ENCODE results near the gene HNRNPA3. TPM values are rescaled to one million over a fixed set of nuclear protein-coding genes. Genes with fewer than 3 reads are reported as not detected.

The HNRNPA3 gene
- total RNA-seq = 47.5 and 49.4 TPM in 2 replicates

- H3K36me3 ChIP-seq (ENCODE audit: control insufficient read depth, insufficient read depth, low read length) = peaks cover under 1% of the 10 kb centered on the region
- TF ChIP-seq CTCF (IDR thresholded peaks at IDR 0.05; ENCODE audit: insufficient read depth, low read length, poor library complexity, severe bottlenecking) = peak; percentile 9
- H3K4me3 ChIP-seq (ENCODE audit: low read depth, low read length) = peak within 1 kb of the TSS; percentile 70
- peak; percentile 91 for DNase-seq (ENCODE audit: low read depth)
- no peaks in the 10 kb centered on the region for H3K27me3 ChIP-seq (ENCODE audit: control insufficient read depth, insufficient read depth, low read length)
Measured at GRCh38 chr2:177212106-177212890, at the start of gene HNRNPA3. Gene HNRNPA3 (plus strand): TSS chr2:177212794. CDS start chr2:177212800, 6 bp downstream.

GRCh38 chr2:177164131-177164530, 48.5 kb upstream of the HNRNPA3 start:
- DNase-seq (ENCODE audit: low read depth) = no peak
- Histone ChIP-seq H3K4me3 (ENCODE audit: low read depth, low read length) (no peak overlapping the region), H3K27me3 (ENCODE audit: control insufficient read depth, insufficient read depth, low read length) (no peaks in the 10 kb centered on the region), H3K36me3 (ENCODE audit: control insufficient read depth, insufficient read depth, low read length) (no peaks in the 10 kb centered on the region)
- TF ChIP-seq CTCF (IDR thresholded peaks at IDR 0.05; ENCODE audit: insufficient read depth, low read length, poor library complexity, severe bottlenecking) = no peak

- peak; percentile 100 for TF ChIP-seq CTCF (IDR thresholded peaks at IDR 0.05; ENCODE audit: insufficient read depth, low read length, poor library complexity, severe bottlenecking)
- no peak overlapping the region for H3K4me3 ChIP-seq (ENCODE audit: low read depth, low read length)
- no peak for DNase-seq (ENCODE audit: low read depth)
- H3K27me3 ChIP-seq (ENCODE audit: control insufficient read depth, insufficient read depth, low read length) = no peaks in the 10 kb centered on the region
- H3K36me3 ChIP-seq (ENCODE audit: control insufficient read depth, insufficient read depth, low read length) = no peaks in the 10 kb centered on the region
Measured at GRCh38 chr2:177164584-177165052, 48.0 kb upstream of the HNRNPA3 start.

GRCh38 chr2:177165061-177165583, 47.5 kb upstream of the HNRNPA3 start:
- DNase-seq (ENCODE audit: low read depth) = no peak
- H3K4me3 ChIP-seq (ENCODE audit: low read depth, low read length) = no peak overlapping the region
- H3K27me3 ChIP-seq (ENCODE audit: control insufficient read depth, insufficient read depth, low read length) = no peaks in the 10 kb centered on the region
- TF ChIP-seq CTCF (IDR thresholded peaks at IDR 0.05; ENCODE audit: insufficient read depth, low read length, poor library complexity, severe bottlenecking) = no peak
- no peaks in the 10 kb centered on the region for H3K36me3 ChIP-seq (ENCODE audit: control insufficient read depth, insufficient read depth, low read length)

- H3K27me3 ChIP-seq (ENCODE audit: control insufficient read depth, insufficient read depth, low read length) = no peaks in the 10 kb centered on the region
- no peak for DNase-seq (ENCODE audit: low read depth)
- no peak for TF ChIP-seq CTCF (IDR thresholded peaks at IDR 0.05; ENCODE audit: insufficient read depth, low read length, poor library complexity, severe bottlenecking)
- no peak overlapping the region for H3K4me3 ChIP-seq (ENCODE audit: low read depth, low read length)
- H3K36me3 ChIP-seq (ENCODE audit: control insufficient read depth, insufficient read depth, low read length) = no peaks in the 10 kb centered on the region
Measured at GRCh38 chr2:177165721-177166711, 46.6 kb upstream of the HNRNPA3 start.

Measured in kidney epithelial cell (primary cell).